ENCODE measurements around the gene LIPC.

The LIPC gene

DNA sequence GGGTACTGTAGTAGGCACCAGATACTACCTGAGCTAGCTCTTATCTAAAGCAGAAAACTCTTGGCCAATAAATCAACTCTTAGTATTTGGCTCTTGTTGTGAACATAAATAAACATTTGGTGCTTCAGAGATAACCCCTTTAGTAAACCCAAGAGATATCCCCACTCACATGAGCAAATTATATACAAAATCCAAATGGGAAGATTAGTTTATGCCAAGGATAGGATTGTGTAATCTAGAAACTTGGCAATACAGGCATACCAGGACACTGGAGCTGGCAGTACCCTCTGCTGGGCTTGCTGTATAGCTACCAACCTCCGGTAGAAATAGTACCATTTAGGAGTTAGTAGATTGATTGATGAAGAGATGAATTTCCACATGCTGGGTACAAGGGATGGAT is 127.0 kb downstream of the LIPC start:
- no peak overlapping the region for H3K9ac ChIP-seq (ENCODE audit: low read depth, low read length)
- no peaks in the 10 kb centered on the region for H3K36me3 ChIP-seq (ENCODE audit: insufficient read depth, low read depth, low read length)
- no peaks in the 10 kb centered on the region for H3K27me3 ChIP-seq (ENCODE audit: insufficient read depth, low read length)
- H3K4me1 ChIP-seq (ENCODE audit: insufficient read depth, low read length), result peaks cover 9% of the 10 kb centered on the region; the same call in 1 of the 2 replicates
- H3K4me3 ChIP-seq (ENCODE audit: low read length), result no peak overlapping the region
- peaks cover 7% of the 10 kb centered on the region; the same call in 1 of the 2 replicates for H3K9me3 ChIP-seq (ENCODE audit: insufficient read depth, low read depth, low read length)
- H3K27ac ChIP-seq (ENCODE audit: low read length), result no peak overlapping the region

DNA sequence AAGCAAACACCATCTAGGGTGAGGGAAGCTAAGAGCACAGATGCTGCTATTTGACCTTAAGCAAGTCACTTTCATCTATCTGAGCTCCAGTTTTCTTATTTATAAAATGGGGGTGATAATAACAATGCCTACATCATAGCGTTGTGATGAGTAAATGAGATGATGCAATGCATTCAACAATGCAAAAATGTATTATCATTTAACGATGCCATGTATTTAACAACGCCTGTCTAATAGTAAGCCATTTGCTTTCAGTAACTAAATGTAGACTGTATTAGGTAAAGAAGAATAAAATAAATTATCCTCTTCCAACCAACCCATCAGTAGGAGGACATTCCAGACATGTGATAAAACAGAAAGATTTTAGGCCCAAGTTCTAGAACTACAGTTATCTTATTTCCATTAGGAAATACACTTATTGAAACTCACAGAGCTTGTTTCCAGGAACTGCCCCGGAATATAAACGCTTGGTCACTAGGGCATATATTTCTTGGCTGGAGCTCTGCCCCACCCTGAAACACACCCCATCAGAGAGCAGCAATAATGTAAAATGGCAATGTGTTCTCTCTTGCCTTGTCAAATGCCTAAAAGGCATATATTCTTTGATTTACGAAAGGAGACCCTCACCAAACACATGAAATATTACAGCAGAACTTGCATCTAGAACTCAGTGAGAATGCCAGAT is 128.3 kb downstream of the LIPC start:
- no peak overlapping the region for H3K4me3 ChIP-seq (ENCODE audit: low read length)
- H3K9ac ChIP-seq (ENCODE audit: low read depth, low read length), result no peak overlapping the region
- no peaks in the 10 kb centered on the region for H3K27me3 ChIP-seq (ENCODE audit: insufficient read depth, low read length)
- H3K9me3 ChIP-seq (ENCODE audit: insufficient read depth, low read depth, low read length), result peaks cover 7% of the 10 kb centered on the region; the same call in 1 of the 2 replicates
- H3K36me3 ChIP-seq (ENCODE audit: insufficient read depth, low read depth, low read length), result no peaks in the 10 kb centered on the region
- H3K4me1 ChIP-seq (ENCODE audit: insufficient read depth, low read length), result peaks cover 6% of the 10 kb centered on the region; the same call in 1 of the 2 replicates
- H3K27ac ChIP-seq (ENCODE audit: low read length), result no peak overlapping the region

GRCh38 chr15:58561321-58561720 is 129.5 kb downstream of the LIPC start:
- Histone ChIP-seq H3K36me3 (ENCODE audit: insufficient read depth, low read depth, low read length) (no peaks in the 10 kb centered on the region), H3K27ac (ENCODE audit: low read length) (no peak overlapping the region), H3K4me3 (ENCODE audit: low read length) (no peak overlapping the region), H3K9ac (ENCODE audit: low read depth, low read length) (no peak overlapping the region), H3K9me3 (ENCODE audit: insufficient read depth, low read depth, low read length) (peaks cover 7% of the 10 kb centered on the region; the same call in 1 of the 2 replicates), H3K27me3 (ENCODE audit: insufficient read depth, low read length) (no peaks in the 10 kb centered on the region), H3K4me1 (ENCODE audit: insufficient read depth, low read length) (no peaks in the 10 kb centered on the region)

GRCh38 chr15:58562135-58562534 is 130.3 kb downstream of the LIPC start:
- no peak overlapping the region for H3K4me3 ChIP-seq (ENCODE audit: low read length)
- no peaks in the 10 kb centered on the region for H3K36me3 ChIP-seq (ENCODE audit: insufficient read depth, low read depth, low read length)
- H3K27ac ChIP-seq (ENCODE audit: low read length), result no peak overlapping the region
- H3K4me1 ChIP-seq (ENCODE audit: insufficient read depth, low read length), result no peaks in the 10 kb centered on the region
- H3K9me3 ChIP-seq (ENCODE audit: insufficient read depth, low read depth, low read length), result peaks cover 7% of the 10 kb centered on the region; the same call in 1 of the 2 replicates
- no peaks in the 10 kb centered on the region for H3K27me3 ChIP-seq (ENCODE audit: insufficient read depth, low read length)
- no peak overlapping the region for H3K9ac ChIP-seq (ENCODE audit: low read depth, low read length)

DNA sequence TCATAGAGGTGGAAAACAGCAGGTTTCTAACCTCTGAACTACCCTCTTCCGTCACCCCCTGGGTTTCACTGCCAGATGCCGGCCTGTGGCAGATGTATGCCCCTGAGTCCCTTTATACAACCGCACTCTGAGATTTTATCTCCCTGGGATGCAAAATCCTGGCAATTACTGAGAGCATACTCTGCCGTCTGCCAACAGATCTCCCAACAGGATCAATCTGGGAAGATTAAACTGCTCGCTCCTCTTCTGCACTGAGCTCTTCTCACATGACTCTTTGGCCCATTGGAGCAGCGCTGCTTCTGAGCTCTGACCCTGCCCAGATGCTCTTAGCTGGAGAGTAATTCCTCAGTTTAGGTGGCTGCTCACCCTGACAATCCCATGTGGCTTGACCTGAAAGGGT is 133.2 kb downstream of the LIPC start:
- H3K4me3 ChIP-seq (ENCODE audit: low read length), result no peak overlapping the region
- no peaks in the 10 kb centered on the region for H3K4me1 ChIP-seq (ENCODE audit: insufficient read depth, low read length)
- H3K36me3 ChIP-seq (ENCODE audit: insufficient read depth, low read depth, low read length), result no peaks in the 10 kb centered on the region
- H3K9me3 ChIP-seq (ENCODE audit: insufficient read depth, low read depth, low read length), result no peaks in the 10 kb centered on the region
- H3K9ac ChIP-seq (ENCODE audit: low read depth, low read length), result no peak overlapping the region
- H3K27ac ChIP-seq (ENCODE audit: low read length), result no peak overlapping the region
- no peaks in the 10 kb centered on the region for H3K27me3 ChIP-seq (ENCODE audit: insufficient read depth, low read length)

GRCh38 chr15:58565619-58566018 is 133.8 kb downstream of the LIPC start:
- Histone ChIP-seq H3K4me3 (ENCODE audit: low read length) (no peak overlapping the region), H3K4me1 (ENCODE audit: insufficient read depth, low read length) (no peaks in the 10 kb centered on the region), H3K9ac (ENCODE audit: low read depth, low read length) (no peak overlapping the region), H3K9me3 (ENCODE audit: insufficient read depth, low read depth, low read length) (no peaks in the 10 kb centered on the region), H3K36me3 (ENCODE audit: insufficient read depth, low read depth, low read length) (no peaks in the 10 kb centered on the region), H3K27me3 (ENCODE audit: insufficient read depth, low read length) (no peaks in the 10 kb centered on the region), H3K27ac (ENCODE audit: low read length) (no peak overlapping the region)

- Histone ChIP-seq H3K9me3 (ENCODE audit: insufficient read depth, low read depth, low read length) (no peaks in the 10 kb centered on the region), H3K4me3 (ENCODE audit: low read length) (no peak overlapping the region), H3K4me1 (ENCODE audit: insufficient read depth, low read length) (no peaks in the 10 kb centered on the region), H3K9ac (ENCODE audit: low read depth, low read length) (no peak overlapping the region), H3K36me3 (ENCODE audit: insufficient read depth, low read depth, low read length) (no peaks in the 10 kb centered on the region), H3K27ac (ENCODE audit: low read length) (no peak overlapping the region), H3K27me3 (ENCODE audit: insufficient read depth, low read length) (no peaks in the 10 kb centered on the region)
Observed at GRCh38 chr15:58566029-58566428, 134.2 kb downstream of the LIPC start.

DNA sequence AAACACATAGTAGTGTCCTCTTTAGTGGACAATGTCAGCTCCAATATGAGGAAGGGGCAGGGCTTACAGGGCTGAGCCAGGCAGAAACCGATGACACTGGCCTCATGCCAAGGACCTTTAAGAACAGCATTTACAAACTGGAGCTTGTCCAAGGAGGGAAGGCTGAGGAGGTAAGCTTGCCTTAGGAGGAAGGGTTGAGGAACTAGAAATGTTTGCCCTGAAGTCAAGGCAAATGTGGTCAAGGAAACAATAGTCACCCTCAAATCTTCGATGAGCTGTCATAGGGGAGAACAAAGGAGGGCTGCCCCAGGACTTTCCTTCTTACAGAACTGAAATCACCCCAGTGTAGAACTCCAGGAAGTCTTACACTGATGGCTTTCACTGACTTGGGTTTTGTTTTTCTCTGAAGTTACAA is 136.4 kb downstream of the LIPC start:
- Histone ChIP-seq H3K4me1 (ENCODE audit: insufficient read depth, low read length) (no peaks in the 10 kb centered on the region), H3K9me3 (ENCODE audit: insufficient read depth, low read depth, low read length) (no peaks in the 10 kb centered on the region), H3K27ac (ENCODE audit: low read length) (no peak overlapping the region), H3K27me3 (ENCODE audit: insufficient read depth, low read length) (no peaks in the 10 kb centered on the region), H3K36me3 (ENCODE audit: insufficient read depth, low read depth, low read length) (no peaks in the 10 kb centered on the region), H3K9ac (ENCODE audit: low read depth, low read length) (no peak overlapping the region), H3K4me3 (ENCODE audit: low read length) (no peak overlapping the region)

- H3K9ac ChIP-seq (ENCODE audit: low read depth, low read length), result no peak overlapping the region
- no peaks in the 10 kb centered on the region for H3K9me3 ChIP-seq (ENCODE audit: insufficient read depth, low read depth, low read length)
- no peaks in the 10 kb centered on the region for H3K4me1 ChIP-seq (ENCODE audit: insufficient read depth, low read length)
- H3K36me3 ChIP-seq (ENCODE audit: insufficient read depth, low read depth, low read length), result no peaks in the 10 kb centered on the region
- H3K4me3 ChIP-seq (ENCODE audit: low read length), result no peak overlapping the region
- H3K27me3 ChIP-seq (ENCODE audit: insufficient read depth, low read length), result no peaks in the 10 kb centered on the region
- H3K27ac ChIP-seq (ENCODE audit: low read length), result no peak overlapping the region
Observed at GRCh38 chr15:58569455-58569854, 137.7 kb downstream of the LIPC start.

GRCh38 chr15:58571491-58571890 is 139.7 kb downstream of the LIPC start:
- H3K27ac ChIP-seq (ENCODE audit: low read length), result no peak overlapping the region
- no peaks in the 10 kb centered on the region for H3K27me3 ChIP-seq (ENCODE audit: insufficient read depth, low read length)
- H3K9me3 ChIP-seq (ENCODE audit: insufficient read depth, low read depth, low read length), result no peaks in the 10 kb centered on the region
- no peaks in the 10 kb centered on the region for H3K36me3 ChIP-seq (ENCODE audit: insufficient read depth, low read depth, low read length)
- no peak overlapping the region for H3K4me3 ChIP-seq (ENCODE audit: low read length)
- no peaks in the 10 kb centered on the region for H3K4me1 ChIP-seq (ENCODE audit: insufficient read depth, low read length)
- H3K9ac ChIP-seq (ENCODE audit: low read depth, low read length), result no peak overlapping the region

GRCh38 chr15:58572521-58572920 is 140.7 kb downstream of the LIPC start:
- Histone ChIP-seq H3K9ac (ENCODE audit: low read depth, low read length) (no peak overlapping the region), H3K27me3 (ENCODE audit: insufficient read depth, low read length) (no peaks in the 10 kb centered on the region), H3K36me3 (ENCODE audit: insufficient read depth, low read depth, low read length) (no peaks in the 10 kb centered on the region), H3K4me3 (ENCODE audit: low read length) (no peak overlapping the region), H3K4me1 (ENCODE audit: insufficient read depth, low read length) (no peaks in the 10 kb centered on the region), H3K27ac (ENCODE audit: low read length) (no peak overlapping the region), H3K9me3 (ENCODE audit: insufficient read depth, low read depth, low read length) (no peaks in the 10 kb centered on the region)

- Histone ChIP-seq H3K9me3 (ENCODE audit: insufficient read depth, low read depth, low read length) (no peaks in the 10 kb centered on the region), H3K36me3 (ENCODE audit: insufficient read depth, low read depth, low read length) (no peaks in the 10 kb centered on the region), H3K4me1 (ENCODE audit: insufficient read depth, low read length) (no peaks in the 10 kb centered on the region), H3K4me3 (ENCODE audit: low read length) (no peak overlapping the region), H3K27me3 (ENCODE audit: insufficient read depth, low read length) (no peaks in the 10 kb centered on the region), H3K27ac (ENCODE audit: low read length) (no peak overlapping the region), H3K9ac (ENCODE audit: low read depth, low read length) (no peak overlapping the region)
Observed at GRCh38 chr15:58573270-58573669, 141.5 kb downstream of the LIPC start.
